Body of pancreas (tissue), 4 donors: ENCODE results near the gene CCDC172. TPM values are rescaled to one million over a fixed set of nuclear protein-coding genes. Genes with fewer than 3 reads are reported as not detected.

Experiments used
- ATAC-seq: fragments of 150-250 bp; one replicate; pipeline ENCODE4 v1.9.1; 2016
- DNase-seq, 4 donors: peaks; one replicate each; pipeline ENCODE4 v3.0.0-alpha.2; 2019
- H3K27ac ChIP-seq, 4 donors: fragments of 200-600 bp; sonication (generic); 1 replicate in 3 of 4; 2 replicates in 1 of 4; pipeline versions ENCODE4 v1.5.1 to v1.6.1; 2016 to 2019; ENCODE audit warnings: mild to moderate bottlenecking in 1 of 4, mixed read lengths in 1 of 4, moderate library complexity in 1 of 4
- H3K27me3 ChIP-seq, 2 donors: fragments of 200-600 bp; sonication (generic); one replicate each; pipeline ENCODE4 v1.6.0; 2016; ENCODE audit warnings: mild to moderate bottlenecking in 1 of 2
- H3K36me3 ChIP-seq, 2 donors: fragments of 200-600 bp; sonication (generic); replicated peaks in 1 of 2; 2 replicates each; pipeline ENCODE4 v1.5.1; 2016; ENCODE audit warnings: low read depth in 2 of 2; ENCODE audit not compliant: insufficient read depth in 1 of 2
- H3K4me1 ChIP-seq: fragments of 200-600 bp; sonication (generic); one replicate; pipeline ENCODE4 v1.6.0; 2016
- H3K4me3 ChIP-seq, 2 donors: fragments of 200-600 bp; sonication (generic); 1 replicate in 1 of 2; 2 replicates in 1 of 2; pipeline ENCODE4 v1.5.1; 2016 to 2019
- H3K9me3 ChIP-seq, 3 donors: fragments of 200-600 bp; sonication (generic); 1 replicate in 2 of 3; 2 replicates in 1 of 3; pipeline ENCODE4 v1.5.1; 2016
- POLR2A ChIP-seq, 3 donors: fragments of 450-650 bp; IDR thresholded peaks; one replicate each; pipeline ENCODE4 v1.6.1; 2016; ENCODE audit warnings: antibody characterized with exemption in 3 of 3, mild to moderate bottlenecking in 2 of 3
- WGBS, 2 donors: methylation state at CpG; one replicate each; pipeline ENCODE4 v1.1.5; 2017; 5-methylcytosine and 5-hydroxymethylcytosine counted together
- intact Hi-C: fragments of 100-400 bp; cut with DNase I; formaldehyde crosslinking; loops from one replicate; pipeline ENCODE4 v1.15.1; 2023
- total RNA-seq, 2 donors: library from RNA; depleted of rRNA; stranded (reverse); fragments of >200 nt; gene quantifications; one replicate each; pipeline ENCODE4 v1.1.0, GENCODE V29; 2016
- TF ChIP-seq, protein P1 (sequence below), 7 experiments: fragments of 450-650 bp in 4 of 7; fragments of 200-600 bp in 3 of 7; sonication (generic) in 3 of 7; IDR thresholded peaks; one replicate each; pipeline ENCODE4 v1.5.1; 2016 to 2019; ENCODE audit warnings: antibody characterized with exemption in 7 of 7

Gene CCDC172
- total RNA-seq, 2 donors from 2014 or later: not detected

DNA sequence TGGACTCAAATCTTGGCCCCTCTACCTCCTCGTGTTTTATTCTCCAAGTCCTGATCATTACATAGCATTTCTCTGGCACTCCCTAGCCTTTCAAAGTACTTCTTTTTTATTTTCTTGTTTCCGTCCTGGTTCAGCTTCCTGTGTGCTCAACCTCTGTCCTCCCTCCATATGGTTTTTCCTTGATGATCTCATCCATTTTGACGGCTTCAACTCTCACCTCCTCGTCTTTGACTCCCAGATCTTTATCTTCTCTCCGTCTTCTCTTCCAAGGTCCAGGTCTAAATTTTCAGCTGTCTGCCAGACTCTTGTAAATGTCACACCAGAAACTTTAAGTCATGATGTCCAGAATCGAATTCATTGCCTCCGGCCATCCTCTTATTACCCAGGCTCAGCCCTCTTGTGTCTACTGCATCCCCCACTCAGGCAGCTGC, 27.9 kb upstream of the CCDC172 start:
- intact Hi-C loops: no loop called here
- no peak overlapping the region for H3K4me3 ChIP-seq
- H3K36me3 ChIP-seq: no peaks in the 10 kb centered on the region
- H3K27ac ChIP-seq: no peak overlapping the region
- no peaks in the 10 kb centered on the region for H3K9me3 ChIP-seq
- no peaks in the 10 kb centered on the region for H3K4me1 ChIP-seq
- H3K27me3 ChIP-seq: no peaks in the 10 kb centered on the region
- DNase-seq (no peak), ATAC-seq (no peak)
- TF ChIP-seq, protein P1, sequence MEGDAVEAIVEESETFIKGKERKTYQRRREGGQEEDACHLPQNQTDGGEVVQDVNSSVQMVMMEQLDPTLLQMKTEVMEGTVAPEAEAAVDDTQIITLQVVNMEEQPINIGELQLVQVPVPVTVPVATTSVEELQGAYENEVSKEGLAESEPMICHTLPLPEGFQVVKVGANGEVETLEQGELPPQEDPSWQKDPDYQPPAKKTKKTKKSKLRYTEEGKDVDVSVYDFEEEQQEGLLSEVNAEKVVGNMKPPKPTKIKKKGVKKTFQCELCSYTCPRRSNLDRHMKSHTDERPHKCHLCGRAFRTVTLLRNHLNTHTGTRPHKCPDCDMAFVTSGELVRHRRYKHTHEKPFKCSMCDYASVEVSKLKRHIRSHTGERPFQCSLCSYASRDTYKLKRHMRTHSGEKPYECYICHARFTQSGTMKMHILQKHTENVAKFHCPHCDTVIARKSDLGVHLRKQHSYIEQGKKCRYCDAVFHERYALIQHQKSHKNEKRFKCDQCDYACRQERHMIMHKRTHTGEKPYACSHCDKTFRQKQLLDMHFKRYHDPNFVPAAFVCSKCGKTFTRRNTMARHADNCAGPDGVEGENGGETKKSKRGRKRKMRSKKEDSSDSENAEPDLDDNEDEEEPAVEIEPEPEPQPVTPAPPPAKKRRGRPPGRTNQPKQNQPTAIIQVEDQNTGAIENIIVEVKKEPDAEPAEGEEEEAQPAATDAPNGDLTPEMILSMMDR (IDR thresholded peaks at IDR 0.05): no peak
- TF ChIP-seq POLR2A (IDR thresholded peaks at IDR 0.05): no peak
- 76 to 82% methylated on average over 7 of the region's 7 CpGs for WGBS, 2 donors

DNA sequence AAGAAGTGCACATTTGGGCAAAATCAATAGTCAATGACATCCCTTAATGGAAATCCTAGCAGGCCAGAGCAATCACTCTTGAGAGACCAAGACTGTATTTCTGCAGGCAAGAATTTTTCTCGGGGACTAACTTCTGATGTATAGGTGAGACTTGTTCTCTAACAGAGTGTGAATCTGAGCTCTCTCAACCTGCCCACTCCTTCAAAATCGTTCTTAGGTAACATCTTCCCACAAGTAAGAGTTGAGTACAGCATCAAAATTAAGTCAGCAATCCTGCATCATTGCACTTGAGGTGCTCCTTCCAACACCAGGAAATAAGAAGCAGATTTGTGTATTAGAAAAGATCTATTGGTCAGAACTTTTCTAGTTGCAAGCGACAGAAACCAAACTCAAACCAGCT, 25.7 kb upstream of the CCDC172 start:
- ATAC-seq (no peak), DNase-seq (no peak)

DNA sequence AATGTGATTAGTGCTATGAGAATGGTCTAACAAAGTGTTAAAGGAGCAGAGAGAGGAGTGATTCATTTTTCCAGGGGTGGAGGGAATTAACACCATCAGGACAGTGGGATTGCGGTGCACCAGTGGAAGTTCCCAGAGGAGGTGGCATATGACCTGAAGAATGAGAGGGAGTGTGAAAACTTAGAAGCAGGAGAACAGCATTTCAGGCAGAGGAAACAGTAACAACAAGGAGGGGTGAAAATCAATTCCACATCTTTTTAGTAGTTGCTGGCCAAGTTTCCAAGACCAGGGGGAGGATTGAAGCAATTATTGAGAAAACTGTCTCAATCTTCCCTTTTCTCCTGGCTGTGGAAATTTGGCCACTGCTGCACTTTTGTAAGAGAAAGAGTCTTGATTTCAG, 23.7 kb upstream of the CCDC172 start:
- intact Hi-C loops: no loop called here
- Histone ChIP-seq H3K27me3 (no peaks in the 10 kb centered on the region), H3K4me3 (no peak overlapping the region), H3K27ac (no peak overlapping the region), H3K9me3 (no peaks in the 10 kb centered on the region), H3K36me3 (no peaks in the 10 kb centered on the region), H3K4me1 (no peaks in the 10 kb centered on the region)
- TF ChIP-seq POLR2A (IDR thresholded peaks at IDR 0.05): no peak
- TF ChIP-seq, protein P1 (IDR thresholded peaks at IDR 0.05): no peak
- DNase-seq (no peak), ATAC-seq (no peak)
- 81 to 85% methylated on average over 1 of the region's 1 CpG for WGBS, 2 donors

More for the DNA sequence above, 25.7 kb upstream of the CCDC172 start:
- H3K4me3 ChIP-seq: no peak overlapping the region
- no peaks in the 10 kb centered on the region for H3K27me3 ChIP-seq
- intact Hi-C loops: no loop called here
- no peaks in the 10 kb centered on the region for H3K4me1 ChIP-seq
- no peaks in the 10 kb centered on the region for H3K36me3 ChIP-seq
- 77 to 84% methylated on average over 3 of the region's 3 CpGs for WGBS, 2 donors
- no peak for TF ChIP-seq POLR2A (IDR thresholded peaks at IDR 0.05)
- TF ChIP-seq, protein P1 (IDR thresholded peaks at IDR 0.05): no peak
- no peak overlapping the region for H3K27ac ChIP-seq
- H3K9me3 ChIP-seq: no peaks in the 10 kb centered on the region

DNA sequence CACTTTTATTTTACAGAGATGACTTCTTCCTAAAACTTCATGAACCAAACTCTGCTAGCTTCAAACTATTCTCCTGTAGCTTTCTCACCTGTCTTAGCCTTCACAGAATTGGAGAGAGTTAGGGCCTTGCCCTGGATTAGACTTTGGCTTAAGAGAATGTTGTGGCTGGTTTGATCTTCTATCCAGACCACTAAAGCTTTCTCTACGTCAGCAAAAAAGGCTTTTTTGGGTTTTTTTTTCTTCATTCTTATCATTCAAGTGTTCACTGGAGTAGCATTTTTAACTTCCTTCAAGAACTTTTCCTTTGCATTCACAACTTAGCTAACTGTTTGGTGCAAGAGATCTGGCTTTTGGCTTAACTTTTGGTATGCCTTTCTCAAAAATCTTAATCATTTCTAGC, 19.3 kb upstream of the CCDC172 start:
- Histone ChIP-seq H3K27me3 (no peaks in the 10 kb centered on the region), H3K27ac (no peak overlapping the region), H3K9me3 (no peaks in the 10 kb centered on the region), H3K4me3 (no peak overlapping the region), H3K4me1 (no peaks in the 10 kb centered on the region), H3K36me3 (no peaks in the 10 kb centered on the region)
- ATAC-seq (no peak), DNase-seq (no peak)
- no peak for TF ChIP-seq POLR2A (IDR thresholded peaks at IDR 0.05)
- TF ChIP-seq, protein P1 (IDR thresholded peaks at IDR 0.05): no peak
- intact Hi-C loops: no loop called here
- WGBS, 2 donors: 60 to 62% methylated on average over 1 of the region's 1 CpG

DNA sequence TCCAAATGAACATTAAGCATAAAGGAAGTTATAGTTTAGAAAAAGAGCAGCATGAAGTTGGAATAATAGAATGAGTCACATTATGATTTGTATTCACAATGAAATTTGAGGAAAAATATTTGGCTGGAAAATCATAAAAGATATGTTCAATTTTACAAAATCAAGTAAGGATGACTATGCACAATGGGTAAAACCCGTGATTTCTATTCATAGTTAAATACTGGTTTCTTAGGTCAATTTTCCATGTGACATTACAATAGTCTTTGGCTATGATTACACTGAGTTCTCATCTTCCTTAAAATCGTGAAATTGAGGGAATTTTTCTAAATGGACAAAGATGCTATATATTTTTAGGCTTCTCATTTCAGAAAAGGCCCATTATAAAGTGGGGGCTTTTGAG, 17.4 kb upstream of the CCDC172 start:
- Histone ChIP-seq H3K27me3 (no peaks in the 10 kb centered on the region), H3K9me3 (no peaks in the 10 kb centered on the region), H3K4me3 (no peak overlapping the region), H3K4me1 (no peaks in the 10 kb centered on the region), H3K27ac (no peak overlapping the region), H3K36me3 (no peaks in the 10 kb centered on the region)
- intact Hi-C loops: no loop called here
- DNase-seq (no peak), ATAC-seq (no peak)
- TF ChIP-seq, protein P1 (IDR thresholded peaks at IDR 0.05): no peak
- TF ChIP-seq POLR2A (IDR thresholded peaks at IDR 0.05): no peak
- WGBS, 2 donors: 68 to 70% methylated on average over 2 of the region's 2 CpGs
